SK-N-SH treated with all-trans-retinoic acid at 6 μM for 48 hours (cell line): Measurements from ENCODE around the gene HPS1.
A peak's percentile ranks its signal among the peaks of the same experiment; 100 is the strongest.

Experiments
- ATAC-seq: fragments of 200-7000 bp; cut with Tn5 transposase; 3 replicates; pipeline ENCODE4 v1.9.1; 2020; ENCODE audit warnings: mild to moderate bottlenecking, moderate library complexity
- ARNTL ChIP-seq: fragments of 450-650 bp; formaldehyde crosslinking; IDR thresholded peaks from 2 replicates; pipeline ENCODE4 v1.5.0; 2020; ENCODE audit warnings: low read depth, mild to moderate bottlenecking, moderate library complexity, borderline replicate concordance
- BACH2 ChIP-seq: fragments of 250-450 bp; sonication (Bioruptor Pico); IDR thresholded peaks from 2 replicates; pipeline ENCODE4 v1.9.0; 2021; ENCODE audit warnings: mild to moderate bottlenecking, borderline replicate concordance
- CSDC2 ChIP-seq: fragments of 250-450 bp; sonication (Bioruptor Pico); IDR thresholded peaks from 2 replicates; pipeline ENCODE4 v1.5.0; 2020; ENCODE audit warnings: mild to moderate bottlenecking, moderate library complexity
- ESRRG ChIP-seq: fragments of 250-450 bp; sonication (Bioruptor Pico); IDR thresholded peaks from 2 replicates; pipeline ENCODE4 v1.6.1; 2021; ENCODE audit warnings: mild to moderate bottlenecking
- GLIS3 ChIP-seq: fragments of 250-450 bp; sonication (Bioruptor Pico); IDR thresholded peaks from 2 replicates; pipeline ENCODE4 v1.5.0; 2020; ENCODE audit warnings: mild to moderate bottlenecking, moderate library complexity
- ISL1 ChIP-seq: fragments of 250-450 bp; sonication (Bioruptor Pico); IDR thresholded peaks from 2 replicates; pipeline ENCODE4 v2.1.2; 2022; ENCODE audit warnings: mild to moderate bottlenecking, moderate library complexity
- OSR1 ChIP-seq: fragments of 250-450 bp; sonication (Bioruptor Pico); IDR thresholded peaks from 2 replicates; pipeline ENCODE4 v1.8.0; 2022; ENCODE audit warnings: moderate library complexity, mild to moderate bottlenecking, inconsistent platforms
- PPARA ChIP-seq: fragments of 250-450 bp; sonication (Bioruptor Pico); IDR thresholded peaks from 2 replicates; pipeline ENCODE4 v1.5.0; 2020; ENCODE audit warnings: mild to moderate bottlenecking, borderline replicate concordance
- RARB ChIP-seq: fragments of 250-450 bp; sonication (Bioruptor Pico); IDR thresholded peaks from 2 replicates; pipeline ENCODE4 v1.8.0; 2021; ENCODE audit warnings: mild to moderate bottlenecking, moderate library complexity
- TCF4 ChIP-seq: fragments of 250-450 bp; sonication (Bioruptor Pico); IDR thresholded peaks from 2 replicates; pipeline ENCODE4 v1.8.0; 2021; ENCODE audit warnings: mild to moderate bottlenecking, moderate library complexity, borderline replicate concordance
- TOX ChIP-seq: fragments of 250-450 bp; sonication (Bioruptor Pico); IDR thresholded peaks from 2 replicates; pipeline ENCODE4 v1.8.0; 2021; ENCODE audit warnings: mild to moderate bottlenecking, moderate library complexity, borderline replicate concordance
- ZC3H10 ChIP-seq: fragments of 250-450 bp; sonication (Bioruptor Pico); IDR thresholded peaks from 2 replicates; pipeline ENCODE4 v1.5.1; 2021; ENCODE audit warnings: mild to moderate bottlenecking, moderate library complexity
- ZFP3 ChIP-seq: fragments of 250-450 bp; sonication (Bioruptor Pico); IDR thresholded peaks from 2 replicates; pipeline ENCODE4 v1.5.0; 2020; ENCODE audit warnings: mild to moderate bottlenecking, moderate library complexity
- ZFP30 ChIP-seq: fragments of 450-650 bp; formaldehyde crosslinking; IDR thresholded peaks from 2 replicates; pipeline ENCODE4 v1.5.0; 2022; ENCODE audit warnings: mild to moderate bottlenecking, moderate library complexity
- ZNF70 ChIP-seq: fragments of 450-650 bp; formaldehyde crosslinking; IDR thresholded peaks from 2 replicates; pipeline ENCODE4 v1.5.0; 2020; ENCODE audit warnings: mild to moderate bottlenecking, moderate library complexity
- ZNF8 ChIP-seq: fragments of 450-650 bp; formaldehyde crosslinking; IDR thresholded peaks from 2 replicates; pipeline ENCODE4 v1.5.0; 2020; ENCODE audit warnings: mild to moderate bottlenecking, moderate library complexity
- TF ChIP-seq, protein P1 (sequence below): fragments of 250-450 bp; sonication (Bioruptor Pico); IDR thresholded peaks from 2 replicates; pipeline ENCODE4 v1.5.0; 2020; ENCODE audit warnings: mild to moderate bottlenecking, moderate library complexity
- TF ChIP-seq, protein P2 (sequence below): fragments of 250-450 bp; sonication (Bioruptor Pico); IDR thresholded peaks from 2 replicates; pipeline ENCODE4 v1.5.1; 2021; ENCODE audit warnings: mild to moderate bottlenecking, moderate library complexity
- TF ChIP-seq, protein P3 (sequence below): fragments of 250-450 bp; sonication (Bioruptor Pico); IDR thresholded peaks from 2 replicates; pipeline ENCODE4 v1.5.1; 2020; ENCODE audit warnings: low read depth, mild to moderate bottlenecking, moderate library complexity
- TF ChIP-seq, protein P4 (sequence below): fragments of 250-450 bp; sonication (Bioruptor Pico); IDR thresholded peaks from 2 replicates; pipeline ENCODE4 v1.8.0; 2021; ENCODE audit warnings: low read depth, mild to moderate bottlenecking, moderate library complexity, borderline replicate concordance

Gene HPS1

DNA sequence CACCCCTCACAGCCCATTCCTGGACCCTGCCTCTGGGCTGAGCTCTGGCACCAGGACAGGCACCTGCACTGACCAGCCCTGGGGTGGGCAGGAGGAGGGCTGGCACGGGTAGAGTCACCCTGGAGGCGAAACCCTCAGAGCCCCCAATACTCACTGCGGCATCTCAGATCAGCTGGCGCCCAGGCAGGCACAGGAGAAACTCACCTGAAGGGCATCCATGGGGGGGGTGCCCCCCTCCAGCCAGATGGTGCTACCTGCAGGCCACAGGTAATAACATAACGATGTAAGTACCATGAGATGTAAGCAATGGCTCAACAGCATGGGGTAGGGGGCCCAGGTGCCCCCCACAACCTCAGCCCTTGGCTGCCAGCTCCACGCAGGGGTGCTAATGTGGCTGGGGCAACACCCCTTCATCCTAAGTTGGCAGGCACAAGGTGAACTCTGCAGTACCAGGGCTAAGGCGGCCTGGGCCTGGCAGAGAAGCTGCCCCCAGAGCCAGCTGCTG lies 19.7 kb downstream of the HPS1 start:
- TF ChIP-seq ZC3H10 (CRISPR knock-in tag), result no peak
- TF ChIP-seq ARNTL (CRISPR knock-in tag), result no peak
- ATAC-seq, result no peak

GRCh38 chr10:98425511-98426352 lies 21.0 kb downstream of the HPS1 start:
- TF ChIP-seq, protein P1, sequence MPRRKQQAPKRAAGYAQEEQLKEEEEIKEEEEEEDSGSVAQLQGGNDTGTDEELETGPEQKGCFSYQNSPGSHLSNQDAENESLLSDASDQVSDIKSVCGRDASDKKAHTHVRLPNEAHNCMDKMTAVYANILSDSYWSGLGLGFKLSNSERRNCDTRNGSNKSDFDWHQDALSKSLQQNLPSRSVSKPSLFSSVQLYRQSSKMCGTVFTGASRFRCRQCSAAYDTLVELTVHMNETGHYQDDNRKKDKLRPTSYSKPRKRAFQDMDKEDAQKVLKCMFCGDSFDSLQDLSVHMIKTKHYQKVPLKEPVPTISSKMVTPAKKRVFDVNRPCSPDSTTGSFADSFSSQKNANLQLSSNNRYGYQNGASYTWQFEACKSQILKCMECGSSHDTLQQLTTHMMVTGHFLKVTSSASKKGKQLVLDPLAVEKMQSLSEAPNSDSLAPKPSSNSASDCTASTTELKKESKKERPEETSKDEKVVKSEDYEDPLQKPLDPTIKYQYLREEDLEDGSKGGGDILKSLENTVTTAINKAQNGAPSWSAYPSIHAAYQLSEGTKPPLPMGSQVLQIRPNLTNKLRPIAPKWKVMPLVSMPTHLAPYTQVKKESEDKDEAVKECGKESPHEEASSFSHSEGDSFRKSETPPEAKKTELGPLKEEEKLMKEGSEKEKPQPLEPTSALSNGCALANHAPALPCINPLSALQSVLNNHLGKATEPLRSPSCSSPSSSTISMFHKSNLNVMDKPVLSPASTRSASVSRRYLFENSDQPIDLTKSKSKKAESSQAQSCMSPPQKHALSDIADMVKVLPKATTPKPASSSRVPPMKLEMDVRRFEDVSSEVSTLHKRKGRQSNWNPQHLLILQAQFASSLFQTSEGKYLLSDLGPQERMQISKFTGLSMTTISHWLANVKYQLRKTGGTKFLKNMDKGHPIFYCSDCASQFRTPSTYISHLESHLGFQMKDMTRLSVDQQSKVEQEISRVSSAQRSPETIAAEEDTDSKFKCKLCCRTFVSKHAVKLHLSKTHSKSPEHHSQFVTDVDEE (CRISPR knock-in tag), result no peak
- TF ChIP-seq ZC3H10 (CRISPR knock-in tag) (no peak), OSR1 (CRISPR knock-in tag) (no peak), TOX (CRISPR knock-in tag) (no peak), ZFP3 (no peak), GLIS3 (CRISPR knock-in tag) (no peak), PPARA (CRISPR knock-in tag) (no peak), ISL1 (CRISPR knock-in tag) (no peak)
- peak; percentile 84 for ATAC-seq

- no peak for TF ChIP-seq PPARA (CRISPR knock-in tag)
- TF ChIP-seq, protein P1 (CRISPR knock-in tag), result no peak
- no peak for TF ChIP-seq TCF4
- TF ChIP-seq ZFP3, result no peak
- no peak for TF ChIP-seq ZNF70
- TF ChIP-seq, protein P2, sequence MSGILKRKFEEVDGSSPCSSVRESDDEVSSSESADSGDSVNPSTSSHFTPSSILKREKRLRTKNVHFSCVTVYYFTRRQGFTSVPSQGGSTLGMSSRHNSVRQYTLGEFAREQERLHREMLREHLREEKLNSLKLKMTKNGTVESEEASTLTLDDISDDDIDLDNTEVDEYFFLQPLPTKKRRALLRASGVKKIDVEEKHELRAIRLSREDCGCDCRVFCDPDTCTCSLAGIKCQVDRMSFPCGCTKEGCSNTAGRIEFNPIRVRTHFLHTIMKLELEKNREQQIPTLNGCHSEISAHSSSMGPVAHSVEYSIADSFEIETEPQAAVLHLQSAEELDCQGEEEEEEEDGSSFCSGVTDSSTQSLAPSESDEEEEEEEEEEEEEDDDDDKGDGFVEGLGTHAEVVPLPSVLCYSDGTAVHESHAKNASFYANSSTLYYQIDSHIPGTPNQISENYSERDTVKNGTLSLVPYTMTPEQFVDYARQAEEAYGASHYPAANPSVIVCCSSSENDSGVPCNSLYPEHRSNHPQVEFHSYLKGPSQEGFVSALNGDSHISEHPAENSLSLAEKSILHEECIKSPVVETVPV, result no peak
- no peak for TF ChIP-seq ISL1 (CRISPR knock-in tag)
- no peak for TF ChIP-seq ESRRG (CRISPR knock-in tag)
- TF ChIP-seq ZFP30 (CRISPR knock-in tag), result no peak
- TF ChIP-seq GLIS3 (CRISPR knock-in tag), result no peak
- TF ChIP-seq RARB (CRISPR knock-in tag), result no peak
- TF ChIP-seq ARNTL (CRISPR knock-in tag), result no peak
- no peak for TF ChIP-seq ZC3H10 (CRISPR knock-in tag)
- no peak for TF ChIP-seq BACH2 (CRISPR knock-in tag)
- TF ChIP-seq, protein P3, sequence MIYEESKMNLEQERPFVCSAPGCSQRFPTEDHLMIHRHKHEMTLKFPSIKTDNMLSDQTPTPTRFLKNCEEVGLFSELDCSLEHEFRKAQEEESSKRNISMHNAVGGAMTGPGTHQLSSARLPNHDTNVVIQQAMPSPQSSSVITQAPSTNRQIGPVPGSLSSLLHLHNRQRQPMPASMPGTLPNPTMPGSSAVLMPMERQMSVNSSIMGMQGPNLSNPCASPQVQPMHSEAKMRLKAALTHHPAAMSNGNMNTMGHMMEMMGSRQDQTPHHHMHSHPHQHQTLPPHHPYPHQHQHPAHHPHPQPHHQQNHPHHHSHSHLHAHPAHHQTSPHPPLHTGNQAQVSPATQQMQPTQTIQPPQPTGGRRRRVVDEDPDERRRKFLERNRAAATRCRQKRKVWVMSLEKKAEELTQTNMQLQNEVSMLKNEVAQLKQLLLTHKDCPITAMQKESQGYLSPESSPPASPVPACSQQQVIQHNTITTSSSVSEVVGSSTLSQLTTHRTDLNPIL, result no peak
- TF ChIP-seq CSDC2 (CRISPR knock-in tag), result no peak
- no peak for TF ChIP-seq ZNF8
- TF ChIP-seq, protein P4, sequence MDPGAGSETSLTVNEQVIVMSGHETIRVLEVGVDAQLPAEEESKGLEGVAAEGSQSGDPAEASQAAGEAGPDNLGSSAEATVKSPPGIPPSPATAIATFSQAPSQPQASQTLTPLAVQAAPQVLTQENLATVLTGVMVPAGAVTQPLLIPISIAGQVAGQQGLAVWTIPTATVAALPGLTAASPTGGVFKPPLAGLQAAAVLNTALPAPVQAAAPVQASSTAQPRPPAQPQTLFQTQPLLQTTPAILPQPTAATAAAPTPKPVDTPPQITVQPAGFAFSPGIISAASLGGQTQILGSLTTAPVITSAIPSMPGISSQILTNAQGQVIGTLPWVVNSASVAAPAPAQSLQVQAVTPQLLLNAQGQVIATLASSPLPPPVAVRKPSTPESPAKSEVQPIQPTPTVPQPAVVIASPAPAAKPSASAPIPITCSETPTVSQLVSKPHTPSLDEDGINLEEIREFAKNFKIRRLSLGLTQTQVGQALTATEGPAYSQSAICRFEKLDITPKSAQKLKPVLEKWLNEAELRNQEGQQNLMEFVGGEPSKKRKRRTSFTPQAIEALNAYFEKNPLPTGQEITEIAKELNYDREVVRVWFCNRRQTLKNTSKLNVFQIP, result no peak
- no peak for ATAC-seq
Observed at GRCh38 chr10:98424295-98425254, 22.2 kb downstream of the HPS1 start.
